Mesothelial cell of epicardium (in vitro differentiated cells): ENCODE data around the gene TRAF2. TPM values are rescaled to one million over a fixed set of nuclear protein-coding genes. Genes with fewer than 3 reads are reported as not detected.

Experiments used
- DNase-seq, 2 experiments: peaks; one replicate each; pipeline ENCODE4 v3.0.0; 2021; ENCODE audit warnings: low spot score in 2 of 2; ENCODE audit not compliant: unreplicated experiment in 2 of 2
- H3K27ac Mint-ChIP-seq: 2 replicates; pipeline ENCODE4 v1.8.0; 2021; ENCODE audit warnings: mixed read lengths
- H3K27me3 Mint-ChIP-seq: 2 replicates; pipeline ENCODE4 v1.8.0; 2021; ENCODE audit warnings: low read depth, mixed read lengths
- H3K36me3 Mint-ChIP-seq: 2 replicates; pipeline ENCODE4 v1.8.0; 2021; ENCODE audit warnings: mixed read lengths
- H3K4me1 Mint-ChIP-seq: 2 replicates; pipeline ENCODE4 v1.8.0; 2021; ENCODE audit warnings: mixed read lengths
- H3K4me3 Mint-ChIP-seq: 2 replicates; pipeline ENCODE4 v1.8.0; 2021; ENCODE audit warnings: mild to moderate bottlenecking, moderate library complexity, mixed read lengths
- H3K9me3 Mint-ChIP-seq: 2 replicates; pipeline ENCODE4 v1.8.0; 2021; ENCODE audit warnings: mixed read lengths
- total RNA-seq: library from RNA; stranded (reverse); gene quantifications from 3 replicates; pipeline ENCODE4 v1.2.1, GENCODE V29; 2021
- TF ChIP-seq, protein P1 (sequence below): fragments of 200-600 bp; sonication (generic); IDR thresholded peaks from one replicate; pipeline ENCODE4 v1.5.0; 2021; ENCODE audit warnings: antibody characterized with exemption; ENCODE audit not compliant: unreplicated experiment

Gene TRAF2
- total RNA-seq, 1 donor from 2014 or later = 17.4 TPM

DNA sequence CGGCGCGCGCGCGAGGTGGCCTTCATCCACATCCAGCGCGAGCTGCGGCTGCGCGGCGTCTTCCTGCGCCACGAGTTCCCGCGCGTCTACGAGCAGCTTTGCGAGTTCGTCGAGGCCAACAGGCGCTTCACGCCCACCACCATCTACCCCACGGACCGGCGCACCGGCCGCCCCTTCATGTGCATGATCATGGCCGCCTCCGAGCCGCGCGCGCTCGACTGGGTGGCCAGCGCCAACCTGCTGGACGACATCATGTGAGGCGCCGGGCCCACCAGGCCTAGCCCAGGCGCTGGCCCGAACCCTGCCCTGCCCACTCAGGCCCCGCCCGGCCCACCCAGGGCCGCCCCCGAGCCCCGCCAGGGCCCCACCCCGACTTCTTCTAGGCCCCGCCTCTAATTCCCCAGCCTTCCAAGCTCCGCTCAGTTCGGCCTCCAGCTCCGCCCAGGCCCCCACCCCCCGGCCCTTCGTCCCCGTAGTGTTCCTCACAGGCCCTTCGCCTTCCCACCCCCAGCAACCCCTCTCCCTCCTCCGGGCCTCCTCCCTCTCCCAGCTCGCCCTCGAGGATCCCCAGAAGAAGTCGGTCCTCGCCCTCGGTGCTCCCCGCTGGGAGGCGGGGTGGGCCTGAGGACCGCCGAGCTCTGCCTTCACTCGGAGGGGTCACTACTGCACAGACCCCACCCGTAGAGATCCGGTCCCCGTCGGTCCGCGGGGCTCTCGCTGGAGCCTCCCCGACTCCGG is 39.1 kb upstream of the TRAF2 start:
- Mint-ChIP-seq H3K27ac (peak overlapping the region; percentile 91), H3K4me3 (peak overlapping the region; percentile 94), H3K27me3 (peaks cover 16% of the 10 kb centered on the region), H3K36me3 (peaks cover 2% of the 10 kb centered on the region), H3K4me1 (peaks cover 9% of the 10 kb centered on the region), H3K9me3 (no peaks in the 10 kb centered on the region)
- DNase-seq = peak in 1 of 2 experiments; percentile 66
- TF ChIP-seq, protein P1, sequence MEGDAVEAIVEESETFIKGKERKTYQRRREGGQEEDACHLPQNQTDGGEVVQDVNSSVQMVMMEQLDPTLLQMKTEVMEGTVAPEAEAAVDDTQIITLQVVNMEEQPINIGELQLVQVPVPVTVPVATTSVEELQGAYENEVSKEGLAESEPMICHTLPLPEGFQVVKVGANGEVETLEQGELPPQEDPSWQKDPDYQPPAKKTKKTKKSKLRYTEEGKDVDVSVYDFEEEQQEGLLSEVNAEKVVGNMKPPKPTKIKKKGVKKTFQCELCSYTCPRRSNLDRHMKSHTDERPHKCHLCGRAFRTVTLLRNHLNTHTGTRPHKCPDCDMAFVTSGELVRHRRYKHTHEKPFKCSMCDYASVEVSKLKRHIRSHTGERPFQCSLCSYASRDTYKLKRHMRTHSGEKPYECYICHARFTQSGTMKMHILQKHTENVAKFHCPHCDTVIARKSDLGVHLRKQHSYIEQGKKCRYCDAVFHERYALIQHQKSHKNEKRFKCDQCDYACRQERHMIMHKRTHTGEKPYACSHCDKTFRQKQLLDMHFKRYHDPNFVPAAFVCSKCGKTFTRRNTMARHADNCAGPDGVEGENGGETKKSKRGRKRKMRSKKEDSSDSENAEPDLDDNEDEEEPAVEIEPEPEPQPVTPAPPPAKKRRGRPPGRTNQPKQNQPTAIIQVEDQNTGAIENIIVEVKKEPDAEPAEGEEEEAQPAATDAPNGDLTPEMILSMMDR = no peak

DNA sequence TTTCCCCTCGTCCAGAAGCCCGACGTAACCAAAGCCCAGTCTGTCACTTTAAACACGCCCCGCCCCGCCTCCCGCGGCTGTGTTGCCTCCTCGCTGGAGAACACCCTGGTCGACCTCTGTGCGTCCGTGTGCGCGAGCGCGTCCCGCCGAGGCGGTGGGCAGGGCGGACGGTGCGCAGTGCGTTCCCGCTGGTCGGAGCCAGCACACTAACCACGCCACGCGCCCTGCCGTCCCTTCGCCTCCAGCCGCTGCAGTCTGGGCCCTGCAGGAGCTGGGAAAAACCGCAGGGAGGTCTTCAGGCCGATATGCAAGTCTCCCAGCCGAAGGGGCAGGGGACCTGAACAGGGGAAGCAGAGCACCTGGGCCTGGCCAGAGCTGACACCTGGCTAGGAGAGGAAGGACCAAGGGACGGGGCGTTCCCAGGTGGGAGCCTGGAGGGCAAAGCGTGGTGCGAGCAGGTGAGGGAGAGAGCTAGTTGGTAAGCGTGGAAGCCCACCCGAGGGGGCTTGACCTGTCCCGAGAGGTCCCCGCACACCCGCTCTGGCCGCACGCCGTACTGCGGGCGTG is 38.4 kb upstream of the TRAF2 start:
- TF ChIP-seq, protein P1 = no peak
- no peaks in the 10 kb centered on the region for H3K9me3 Mint-ChIP-seq
- H3K4me1 Mint-ChIP-seq = peaks cover 7% of the 10 kb centered on the region
- peak overlapping the region; percentile 91 for H3K27ac Mint-ChIP-seq
- H3K27me3 Mint-ChIP-seq = peaks cover 16% of the 10 kb centered on the region
- DNase-seq = peak in 1 of 2 experiments; percentile 81
- H3K4me3 Mint-ChIP-seq = peak overlapping the region; percentile 94
- peaks cover 2% of the 10 kb centered on the region for H3K36me3 Mint-ChIP-seq

DNA sequence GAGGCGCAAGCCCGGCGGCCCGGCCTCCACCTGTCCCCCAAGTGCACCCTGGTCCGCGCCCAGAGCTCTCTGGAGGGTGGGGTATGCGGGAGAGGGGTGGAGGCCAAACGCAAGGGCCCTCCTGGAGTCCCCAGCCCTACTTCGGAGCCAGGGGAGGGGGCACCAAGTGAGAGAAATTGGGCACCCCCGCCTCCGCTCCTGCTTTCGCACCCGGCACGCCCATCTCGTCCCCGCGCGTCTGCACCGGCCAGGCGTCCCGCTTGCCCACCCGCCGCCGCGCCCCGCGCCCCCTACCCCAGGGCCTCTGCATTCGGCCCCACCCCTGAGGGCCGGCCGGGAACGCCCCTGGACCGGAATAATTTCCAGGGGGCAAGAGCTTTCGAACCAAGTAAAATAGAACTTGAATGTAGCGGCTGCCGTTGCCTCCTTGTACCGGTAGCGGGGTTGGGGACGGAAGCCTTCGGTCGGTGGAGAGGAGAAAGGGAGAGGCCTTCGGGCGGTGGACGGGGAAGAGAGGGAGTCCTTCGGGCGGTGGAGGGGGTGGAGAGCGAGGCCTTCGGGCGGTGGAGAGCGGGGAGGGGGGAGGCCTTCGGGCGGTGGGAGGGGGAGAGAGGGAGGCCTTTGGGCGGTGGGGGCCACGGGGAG is 37.8 kb upstream of the TRAF2 start:
- peak overlapping the region; percentile 94 for H3K27ac Mint-ChIP-seq
- H3K36me3 Mint-ChIP-seq = peaks cover 2% of the 10 kb centered on the region
- peak overlapping the region; percentile 94 for H3K4me3 Mint-ChIP-seq
- TF ChIP-seq, protein P1 = no peak
- peaks cover 16% of the 10 kb centered on the region for H3K27me3 Mint-ChIP-seq
- H3K4me1 Mint-ChIP-seq = peaks cover 7% of the 10 kb centered on the region
- H3K9me3 Mint-ChIP-seq = no peaks in the 10 kb centered on the region
- peak in 1 of 2 experiments; percentile 64 for DNase-seq

DNA sequence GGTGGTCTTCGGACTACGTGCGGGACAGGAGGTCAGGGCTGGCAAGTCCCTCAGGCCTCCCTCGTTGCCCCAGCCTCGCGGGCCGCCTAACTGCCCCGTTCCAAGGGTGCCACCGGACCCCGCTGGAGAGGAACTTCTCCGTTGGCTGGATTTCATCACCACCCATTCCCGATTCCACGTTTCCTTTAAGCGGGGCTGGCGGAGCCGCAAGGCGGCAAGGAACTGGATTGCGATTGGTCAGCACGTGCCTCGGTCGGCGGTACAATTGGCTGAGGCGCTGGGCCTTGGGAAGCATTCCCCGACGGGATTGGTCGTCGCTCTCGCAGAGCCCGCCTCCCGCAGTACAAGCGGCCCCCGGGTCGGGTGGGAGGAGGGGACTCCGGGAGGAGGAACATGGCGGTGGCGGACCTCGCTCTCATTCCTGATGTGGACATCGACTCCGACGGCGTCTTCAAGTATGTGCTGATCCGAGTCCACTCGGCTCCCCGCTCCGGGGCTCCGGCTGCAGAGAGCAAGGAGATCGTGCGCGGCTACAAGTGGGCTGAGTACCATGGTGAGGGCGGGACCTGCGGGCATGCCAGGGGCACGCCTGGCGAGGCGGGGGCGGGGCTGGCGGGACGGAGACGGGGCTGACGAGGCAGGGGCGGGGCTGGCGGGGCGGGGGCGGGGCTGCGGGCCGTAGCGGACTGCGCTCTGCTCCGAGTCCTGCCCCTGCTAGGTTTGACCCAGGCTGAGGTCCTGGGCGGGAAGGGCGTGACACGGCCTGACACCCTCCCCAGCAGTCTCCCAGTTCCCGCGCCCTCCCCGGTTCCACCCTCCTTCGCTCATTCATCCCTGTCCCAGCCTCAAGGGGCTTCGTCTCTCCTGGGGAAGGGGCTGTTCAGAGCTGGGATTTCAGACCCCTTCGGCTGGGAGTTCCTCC is 37.0 kb upstream of the TRAF2 start, which contains the start of gene PHPT1:
Gene PHPT1 (plus strand): TSS at position 372 of the 922 bp plus-strand sequence. CDS start 22 bp downstream, at position 394.
- H3K9me3 Mint-ChIP-seq = no peaks in the 10 kb centered on the region
- TF ChIP-seq, protein P1 = no peak
- DNase-seq = peak; percentile 98 to 99
- H3K4me1 Mint-ChIP-seq = peaks cover 7% of the 10 kb centered on the region
- peaks cover 2% of the 10 kb centered on the region for H3K36me3 Mint-ChIP-seq
- peak within 1 kb of the TSS; percentile 96 for H3K27ac Mint-ChIP-seq
- H3K4me3 Mint-ChIP-seq = peak within 1 kb of the TSS; percentile 94
- H3K27me3 Mint-ChIP-seq = peaks cover 16% of the 10 kb centered on the region
